ENCODE measurements around the gene C5orf22.

C5orf22 gene

DNA sequence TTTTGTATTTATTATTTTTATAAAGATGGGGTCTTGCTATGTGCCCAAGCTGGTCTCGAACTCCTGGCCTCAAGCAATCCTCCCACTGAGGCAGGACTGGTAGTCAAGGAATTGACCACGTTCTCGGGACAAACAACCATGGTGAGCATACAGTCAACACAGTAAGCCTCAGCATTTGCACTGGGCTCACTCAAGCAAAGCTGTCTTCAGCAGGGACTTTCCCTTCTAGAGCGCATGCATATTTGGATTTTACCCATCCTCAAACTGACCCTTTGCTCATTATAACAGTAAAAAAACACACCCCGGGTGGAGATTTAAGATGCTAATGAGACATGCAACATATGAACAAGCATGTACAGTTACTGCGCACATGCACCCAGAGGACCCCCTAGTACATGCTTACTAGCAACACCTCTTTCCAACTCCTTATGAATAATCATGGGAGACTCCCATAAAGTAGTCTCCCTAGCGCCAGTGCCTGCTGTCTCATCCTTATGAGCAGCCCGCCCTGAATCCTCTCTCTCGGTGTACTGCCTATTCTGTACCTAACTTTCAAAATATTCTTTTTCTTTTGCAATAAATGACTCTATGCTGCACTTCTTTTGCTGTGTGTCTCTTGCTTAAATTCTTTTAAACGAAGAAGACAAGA is 41.5 kb downstream of the C5orf22 start:
- no peak for TF ChIP-seq GATA2 (IDR thresholded peaks at IDR 0.05; ENCODE audit: low read depth, low read length)
- no peak for TF ChIP-seq GATA3 (IDR thresholded peaks at IDR 0.05; ENCODE audit: low read depth, low read length)

DNA sequence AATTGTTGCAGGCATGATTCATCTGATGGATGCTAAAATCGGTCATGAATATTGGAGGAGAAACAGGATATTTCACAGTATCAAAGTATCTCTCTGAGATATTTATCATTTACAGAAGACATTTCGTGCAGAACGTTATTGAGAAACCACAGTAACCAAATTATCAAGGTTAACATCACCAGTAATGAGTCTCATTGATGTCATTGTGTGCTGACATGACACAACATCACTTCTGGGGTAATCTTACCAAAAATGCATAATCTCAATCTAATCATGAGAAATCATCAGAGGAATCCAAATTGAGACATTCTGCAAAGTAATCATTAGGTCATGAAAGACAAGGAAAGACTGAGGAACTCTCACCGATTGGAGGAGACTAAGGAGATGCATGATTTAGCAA is 42.7 kb downstream of the C5orf22 start:
- no peak for TF ChIP-seq GATA3 (IDR thresholded peaks at IDR 0.05; ENCODE audit: low read depth, low read length)
- TF ChIP-seq GATA2 (IDR thresholded peaks at IDR 0.05; ENCODE audit: low read depth, low read length) = no peak

DNA sequence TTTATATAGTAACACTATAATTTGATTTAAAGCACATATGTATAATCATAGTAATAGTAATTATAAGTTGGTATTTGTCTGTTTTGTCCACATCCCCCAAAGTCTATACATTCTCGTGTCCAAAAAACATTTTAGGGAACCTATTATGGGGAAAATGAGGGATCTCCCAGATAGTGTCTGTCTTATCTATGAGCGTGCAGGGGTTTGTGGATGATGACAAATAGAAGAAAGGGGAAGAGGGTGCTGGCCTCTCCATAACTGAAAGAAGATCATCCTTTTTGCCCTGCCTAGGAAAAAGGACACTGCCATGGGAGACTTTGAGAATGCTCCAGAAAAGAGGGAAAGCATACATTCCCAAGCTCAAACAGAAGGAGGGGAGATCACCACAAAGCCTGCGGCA is 45.3 kb downstream of the C5orf22 start:
- TF ChIP-seq GATA2 (IDR thresholded peaks at IDR 0.05; ENCODE audit: low read depth, low read length) (no peak), GATA3 (IDR thresholded peaks at IDR 0.05; ENCODE audit: low read depth, low read length) (no peak)

DNA sequence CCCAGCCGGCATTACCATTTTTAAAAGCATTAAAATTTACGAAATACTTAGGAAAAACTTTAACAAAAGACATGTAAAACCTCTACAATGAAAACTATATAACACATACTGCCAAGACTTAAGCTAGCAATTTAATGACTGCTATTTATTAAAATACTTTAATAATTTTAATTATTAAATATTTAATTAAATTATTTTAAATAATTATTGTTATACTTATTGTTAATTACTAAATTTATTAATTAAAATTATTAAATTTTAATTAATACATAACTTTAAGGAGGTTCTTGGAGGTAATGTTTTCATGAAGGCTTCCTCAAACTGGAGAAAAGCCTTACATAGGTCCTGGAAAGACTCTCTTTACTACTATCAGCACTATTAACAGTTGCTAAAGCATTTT is 47.5 kb downstream of the C5orf22 start:
- no peak for TF ChIP-seq GATA3 (IDR thresholded peaks at IDR 0.05; ENCODE audit: low read depth, low read length)
- no peak for TF ChIP-seq GATA2 (IDR thresholded peaks at IDR 0.05; ENCODE audit: low read depth, low read length)

DNA sequence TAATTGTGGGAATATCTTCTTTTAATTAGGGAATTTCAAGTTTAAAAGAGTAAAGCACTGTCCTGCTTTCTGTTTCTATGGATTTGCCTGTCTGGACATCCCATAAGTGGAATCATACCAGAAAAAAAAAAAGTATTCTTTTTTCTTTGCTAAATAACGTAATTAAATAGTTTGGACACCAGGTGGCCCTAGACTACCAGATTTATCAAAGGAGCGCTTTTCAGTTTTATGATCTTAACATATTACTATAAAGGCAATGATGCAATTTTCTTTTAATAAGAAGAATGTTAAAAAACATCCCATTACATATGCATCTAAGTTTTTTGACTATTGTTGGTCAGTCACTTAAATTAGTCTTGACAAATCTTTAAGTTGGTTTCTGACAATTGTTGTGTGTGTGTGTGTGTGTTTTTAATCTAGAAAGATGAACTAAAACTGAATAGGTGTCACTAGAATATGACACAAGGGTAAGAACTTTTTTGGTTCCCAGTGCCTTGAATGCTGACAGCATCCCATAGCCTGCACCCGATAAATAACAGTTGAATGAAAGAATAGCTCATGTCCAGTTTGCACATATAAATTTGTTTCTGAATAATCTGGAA is 49.5 kb downstream of the C5orf22 start:
- no peak for TF ChIP-seq GATA3 (IDR thresholded peaks at IDR 0.05; ENCODE audit: low read depth, low read length)
- no peak for TF ChIP-seq GATA2 (IDR thresholded peaks at IDR 0.05; ENCODE audit: low read depth, low read length)

DNA sequence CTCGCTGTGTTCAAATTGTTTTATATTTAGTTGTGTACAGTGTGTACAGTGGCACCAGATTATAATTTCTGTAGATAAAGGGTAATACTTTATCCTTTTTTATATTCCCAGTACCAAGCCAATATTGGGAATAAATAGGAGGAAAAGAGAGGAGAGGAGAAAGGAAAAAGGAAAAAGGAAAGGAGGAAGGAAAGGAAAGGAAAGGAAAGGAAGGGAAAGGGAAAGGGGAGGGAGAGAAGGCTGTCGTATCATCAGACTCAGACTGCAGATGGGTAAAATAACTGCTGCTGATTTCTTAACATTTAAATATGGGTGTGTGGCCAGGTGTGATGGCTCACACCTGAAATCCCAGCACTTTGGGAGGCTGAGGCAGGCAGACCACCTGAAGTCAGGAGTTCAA is 51.0 kb downstream of the C5orf22 start:
- TF ChIP-seq GATA3 (IDR thresholded peaks at IDR 0.05; ENCODE audit: low read depth, low read length) (no peak), GATA2 (IDR thresholded peaks at IDR 0.05; ENCODE audit: low read depth, low read length) (no peak)

DNA sequence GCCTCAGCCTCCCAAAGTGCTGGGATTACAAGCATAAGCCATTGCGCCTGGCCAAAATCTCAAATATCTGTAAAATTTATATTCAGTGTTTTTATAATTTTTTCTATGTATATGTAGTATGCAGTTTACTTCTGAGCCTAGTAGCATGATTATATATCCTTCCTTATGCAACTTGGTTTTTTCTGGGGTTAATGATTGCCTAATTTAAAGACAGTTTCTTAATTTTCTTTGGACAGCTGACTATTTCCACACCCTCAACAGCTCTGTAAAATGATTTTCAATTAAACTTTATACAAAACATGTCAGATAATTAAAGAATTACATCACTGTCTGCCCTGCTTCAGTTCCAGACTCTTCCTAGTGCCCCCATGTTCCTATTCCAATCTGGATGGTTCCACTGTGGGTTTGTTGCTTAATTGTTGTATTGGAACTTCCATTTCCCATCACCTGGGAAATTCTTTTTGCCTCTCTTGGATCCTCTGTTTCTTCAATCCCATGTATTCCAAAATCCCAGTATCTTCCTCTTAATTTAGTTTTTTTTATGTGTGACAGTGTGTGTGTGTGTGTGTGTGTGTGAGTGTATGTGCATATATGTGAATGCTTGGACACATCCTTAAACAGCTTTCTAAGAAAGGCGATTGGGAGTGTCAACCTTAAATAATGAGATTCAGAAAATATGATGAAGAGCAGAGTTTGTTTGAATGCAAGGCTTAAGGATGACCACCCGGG is 53.2 kb downstream of the C5orf22 start:
- no peak for TF ChIP-seq GATA2 (IDR thresholded peaks at IDR 0.05; ENCODE audit: low read depth, low read length)
- TF ChIP-seq GATA3 (IDR thresholded peaks at IDR 0.05; ENCODE audit: low read depth, low read length) = no peak

DNA sequence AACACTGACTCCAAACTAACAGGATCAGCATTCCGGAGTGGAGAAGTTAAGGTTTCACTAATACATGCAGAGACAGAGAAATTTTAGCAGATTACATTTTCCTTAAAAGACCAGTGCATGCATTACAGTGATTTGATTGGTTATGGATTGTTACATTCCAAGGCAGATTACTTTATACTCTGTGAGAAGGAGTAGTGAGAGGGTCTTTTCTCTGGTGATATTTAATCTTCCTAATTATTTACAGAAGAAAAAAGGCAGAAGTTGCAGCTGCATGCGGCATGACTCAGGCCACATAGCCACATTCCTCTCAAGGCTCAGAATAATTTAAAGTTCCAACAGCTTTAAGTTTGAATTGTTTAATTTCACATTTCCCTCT is 53.8 kb downstream of the C5orf22 start:
- no peak for TF ChIP-seq GATA2 (IDR thresholded peaks at IDR 0.05; ENCODE audit: low read depth, low read length)
- no peak for TF ChIP-seq GATA3 (IDR thresholded peaks at IDR 0.05; ENCODE audit: low read depth, low read length)

DNA sequence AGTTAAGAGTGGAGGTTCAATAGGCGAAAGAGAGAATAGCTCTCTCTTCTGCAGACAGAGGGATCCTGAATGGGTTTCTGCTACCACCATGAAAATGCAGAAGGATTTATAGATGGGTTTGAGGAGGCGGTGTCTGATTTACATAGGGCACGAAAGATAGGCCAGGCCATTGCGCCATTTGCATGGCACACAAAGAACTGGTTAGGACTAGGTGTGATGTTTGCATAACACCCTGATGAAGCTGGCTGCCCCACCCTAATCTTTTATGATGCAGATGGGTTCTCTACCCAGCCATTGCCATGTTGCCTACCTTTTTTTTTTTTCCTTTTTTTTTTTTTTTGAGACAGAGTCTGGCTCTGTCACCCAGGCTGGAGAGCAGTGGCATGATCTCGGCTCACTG is 55.4 kb downstream of the C5orf22 start:
- no peak for TF ChIP-seq GATA3 (IDR thresholded peaks at IDR 0.05; ENCODE audit: low read depth, low read length)
- no peak for TF ChIP-seq GATA2 (IDR thresholded peaks at IDR 0.05; ENCODE audit: low read depth, low read length)

DNA sequence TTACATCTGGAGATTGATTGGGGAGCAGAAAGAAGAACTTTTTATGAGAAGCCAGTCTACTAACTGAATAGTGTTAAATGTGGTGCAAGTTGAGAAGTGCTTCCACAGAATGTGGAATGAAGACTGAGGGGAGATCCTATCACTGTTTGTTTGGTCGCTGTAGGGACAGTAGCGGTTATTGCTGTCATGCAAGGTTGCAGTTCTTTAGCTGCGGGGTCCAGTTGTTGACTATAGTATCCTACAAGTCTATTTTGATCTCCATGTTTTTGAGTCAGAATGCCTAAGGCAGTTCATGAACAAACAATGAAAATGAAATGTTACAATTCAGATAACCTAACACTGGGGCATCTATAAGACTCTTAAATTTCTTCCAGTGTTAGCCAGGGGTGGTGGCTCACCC is 61.6 kb downstream of the C5orf22 start:
- TF ChIP-seq GATA2 (IDR thresholded peaks at IDR 0.05; ENCODE audit: low read depth, low read length) (no peak), GATA3 (IDR thresholded peaks at IDR 0.05; ENCODE audit: low read depth, low read length) (no peak)

DNA sequence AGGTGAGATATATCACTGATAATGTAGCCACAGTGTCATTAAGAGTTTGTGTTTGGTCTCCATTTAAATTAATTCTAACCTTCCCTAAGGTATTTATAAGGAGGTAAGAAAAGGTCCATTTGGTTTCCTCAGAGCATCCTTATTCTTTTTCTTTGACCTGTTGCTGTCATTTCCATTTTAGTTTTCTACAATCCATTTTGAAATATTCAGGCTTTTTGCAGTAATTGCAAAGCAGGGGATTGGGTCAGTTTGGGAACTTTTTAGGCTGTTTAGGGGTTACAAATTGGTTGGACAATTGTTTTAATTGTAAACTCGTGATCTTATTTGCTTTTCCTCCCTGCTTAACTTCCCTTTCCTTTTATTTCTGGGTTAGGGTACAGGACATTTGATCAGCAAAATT is 64.3 kb downstream of the C5orf22 start:
- TF ChIP-seq GATA2 (IDR thresholded peaks at IDR 0.05; ENCODE audit: low read depth, low read length) (no peak), GATA3 (IDR thresholded peaks at IDR 0.05; ENCODE audit: low read depth, low read length) (no peak)

DNA sequence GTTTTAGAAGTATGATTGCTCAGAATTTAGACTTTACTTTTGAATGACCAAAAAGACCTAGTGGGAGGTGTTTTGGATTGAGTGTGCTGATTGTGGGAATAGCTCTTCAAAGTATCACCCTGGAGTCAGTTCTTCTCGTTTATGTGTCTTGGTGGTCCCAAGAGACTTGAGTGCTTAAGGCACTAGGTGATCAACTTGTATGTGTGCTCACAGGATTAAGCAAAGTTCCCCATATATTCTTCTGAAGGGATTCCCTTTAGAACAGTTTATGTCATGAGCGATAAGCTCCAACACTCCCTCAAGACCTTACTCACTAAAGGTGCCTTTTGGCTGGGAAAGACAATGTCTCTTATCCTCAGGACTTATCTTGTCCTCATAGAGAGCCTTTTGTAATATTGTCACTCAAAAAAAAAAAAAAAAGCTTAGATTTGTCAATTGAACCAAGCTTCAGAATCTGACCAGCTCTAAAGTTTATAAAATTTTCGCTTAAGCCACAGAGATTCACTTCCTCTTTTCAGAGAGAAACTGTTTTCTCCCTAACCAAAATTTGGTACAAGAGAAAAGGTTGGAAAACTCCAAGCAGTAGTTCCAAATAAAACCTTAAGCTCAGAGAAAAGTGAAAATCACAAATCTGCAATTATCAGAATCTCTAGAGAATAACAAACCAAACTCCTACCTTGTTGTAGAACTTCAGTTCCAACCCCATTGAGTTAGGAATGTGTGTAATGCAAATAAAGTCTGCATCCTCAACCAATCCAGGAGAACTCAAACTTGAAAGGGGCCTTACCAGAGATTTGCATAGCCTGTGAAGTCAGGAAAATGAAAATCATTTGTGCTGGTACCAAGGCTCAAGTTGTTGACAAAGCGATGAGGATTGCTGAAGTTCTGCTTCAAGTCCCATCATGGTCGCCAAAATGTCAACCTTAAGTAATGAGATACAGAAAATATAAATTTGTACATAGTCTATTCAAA is 66.8 kb downstream of the C5orf22 start:
- TF ChIP-seq GATA2 (IDR thresholded peaks at IDR 0.05; ENCODE audit: low read depth, low read length) (no peak), GATA3 (IDR thresholded peaks at IDR 0.05; ENCODE audit: low read depth, low read length) (no peak)

DNA sequence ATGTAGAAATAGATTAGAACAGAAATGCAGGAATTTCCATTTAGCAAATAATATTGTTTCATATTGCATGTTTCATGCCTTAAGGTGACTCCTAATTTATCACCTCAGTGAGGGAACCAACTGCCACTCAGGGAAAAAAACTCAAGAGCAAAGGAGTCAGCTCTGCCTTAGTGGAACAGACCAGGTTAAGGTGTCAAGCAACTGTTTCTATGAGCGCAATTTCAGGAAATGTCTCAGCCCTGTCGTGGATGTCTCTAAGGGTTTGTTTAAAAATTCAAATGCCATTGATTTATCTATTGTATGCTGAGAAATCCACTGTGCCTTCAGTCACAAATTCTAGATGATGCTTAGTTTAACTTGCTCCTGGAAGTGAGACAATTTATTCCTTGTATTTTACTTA is 72.1 kb downstream of the C5orf22 start:
- no peak for TF ChIP-seq GATA3 (IDR thresholded peaks at IDR 0.05; ENCODE audit: low read depth, low read length)
- TF ChIP-seq GATA2 (IDR thresholded peaks at IDR 0.05; ENCODE audit: low read depth, low read length) = no peak

DNA sequence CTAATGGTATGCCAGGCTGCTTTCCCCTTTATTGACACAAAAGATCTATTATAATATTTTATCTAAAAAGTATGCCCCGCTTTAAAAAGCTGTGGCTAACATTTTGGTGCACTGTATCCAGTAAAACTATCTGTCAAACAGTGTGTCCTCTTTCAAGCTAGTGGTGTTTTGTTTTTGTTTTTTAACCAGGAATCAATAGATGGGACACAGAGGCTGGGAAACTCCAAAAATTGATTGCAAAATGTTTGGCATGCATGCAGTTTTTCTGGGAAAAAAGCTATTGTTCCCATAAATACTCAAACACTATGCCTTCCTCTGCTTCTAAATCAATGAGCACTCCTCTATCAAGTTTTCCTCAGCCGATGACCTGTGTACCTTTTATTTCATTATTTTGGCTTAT is 72.5 kb downstream of the C5orf22 start:
- no peak for TF ChIP-seq GATA2 (IDR thresholded peaks at IDR 0.05; ENCODE audit: low read depth, low read length)
- TF ChIP-seq GATA3 (IDR thresholded peaks at IDR 0.05; ENCODE audit: low read depth, low read length) = no peak
